ENCODE results near the gene SEC23B. TPM values are rescaled to one million over a fixed set of nuclear protein-coding genes. Genes with fewer than 3 reads are reported as not detected.

The SEC23B gene
- total and polyA plus RNA-seq, 10 of the 15 experiments (the other 5 are each of a cell fraction or from before 2014, with no cell fraction given) = 49.1 to 121 (median 75.6) TPM

DNA sequence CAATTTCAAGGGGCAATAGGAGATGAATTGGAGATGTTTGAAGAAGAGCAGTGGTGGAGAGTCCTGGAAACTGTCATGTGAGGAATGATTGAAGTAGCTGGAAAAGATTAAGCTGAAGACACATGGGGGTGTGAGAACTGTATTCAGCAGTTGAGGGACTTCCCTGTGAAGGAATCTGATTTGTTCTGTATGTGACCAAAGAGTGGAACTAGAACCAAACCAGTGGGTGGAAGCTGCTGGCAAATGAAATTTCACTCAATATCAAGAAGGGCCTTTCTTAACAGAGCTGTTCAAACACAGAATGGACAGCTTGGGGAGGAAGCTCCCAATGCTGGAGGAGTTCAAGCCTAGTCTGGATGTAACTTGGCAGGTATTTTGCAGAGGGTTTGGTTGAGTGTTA is 21.3 kb downstream of the SEC23B start:
- ChIA-PET CTCF (no interaction called here), SMC1A (ENCODE audit: uncharacterized antibody, unreplicated experiment) (interaction anchor here (0.8 kb wide), 1 partner anchor 21 kb away, joined by 3 read pairs; the partner anchor contains the start of gene SEC23B), POLR2A (no interaction called here), RAD21 (ENCODE audit: unreplicated experiment) (no interaction called here)
- ATAC-seq = no peak
- no peak overlapping the region for H3K4me3 ChIP-seq
- no peak overlapping the region for H2AFZ ChIP-seq (ENCODE audit: control insufficient read depth, low read depth, low read length)
- H3K9ac ChIP-seq (ENCODE audit: control insufficient read depth, insufficient read depth, low read length) = no peak overlapping the region
- BruUV-seq (replicated peaks) = no TSS peak
- no peaks in the 10 kb centered on the region for H3K4me1 ChIP-seq (ENCODE audit: control insufficient read depth, insufficient read depth, low read length)
- no peak overlapping the region for H3K4me2 ChIP-seq (ENCODE audit: control insufficient read depth, insufficient read depth)
- FAIRE-seq = no peak
- DNase-seq (ENCODE audit: low read depth, low spot score) = no peak
- H3K27me3 ChIP-seq (replicated peaks in 1 of 2; ENCODE audit: control insufficient read depth in 2 of 2, insufficient read depth in 2 of 2, low read length in 1 of 2) = no peaks in the 10 kb centered on the region
- in situ Hi-C loops (cut with MboI) (no loop called here), intact Hi-C loops (cut with micrococcal nuclease; ENCODE audit: unreplicated experiment) (no loop called here)
- peaks cover 25 to 44% of the 10 kb centered on the region in 2 experiments for H3K36me3 ChIP-seq (ENCODE audit: control insufficient read depth in 2 of 2, insufficient read depth in 2 of 2, low read length in 1 of 2)
- H3K27ac ChIP-seq (ENCODE audit: control insufficient read depth, insufficient read depth) = no peak overlapping the region
- H3K9me3 ChIP-seq (replicated peaks; ENCODE audit: control insufficient read depth, insufficient read depth, low read length) = no peaks in the 10 kb centered on the region
- TF ChIP-seq CREB1 (IDR thresholded peaks at IDR 0.05; ENCODE audit: low read depth) (no peak), HDGF (IDR thresholded peaks at IDR 0.05) (no peak), CHD1 (IDR thresholded peaks at IDR 0.05; ENCODE audit: low read depth, low read length) (no peak), ZNF207 (IDR thresholded peaks at IDR 0.05; ENCODE audit: borderline replicate concordance) (no peak), IKZF2 (IDR thresholded peaks at IDR 0.05) (no peak), NR2C1 (IDR thresholded peaks at IDR 0.05) (no peak)
- TF ChIP-seq, protein P1, sequence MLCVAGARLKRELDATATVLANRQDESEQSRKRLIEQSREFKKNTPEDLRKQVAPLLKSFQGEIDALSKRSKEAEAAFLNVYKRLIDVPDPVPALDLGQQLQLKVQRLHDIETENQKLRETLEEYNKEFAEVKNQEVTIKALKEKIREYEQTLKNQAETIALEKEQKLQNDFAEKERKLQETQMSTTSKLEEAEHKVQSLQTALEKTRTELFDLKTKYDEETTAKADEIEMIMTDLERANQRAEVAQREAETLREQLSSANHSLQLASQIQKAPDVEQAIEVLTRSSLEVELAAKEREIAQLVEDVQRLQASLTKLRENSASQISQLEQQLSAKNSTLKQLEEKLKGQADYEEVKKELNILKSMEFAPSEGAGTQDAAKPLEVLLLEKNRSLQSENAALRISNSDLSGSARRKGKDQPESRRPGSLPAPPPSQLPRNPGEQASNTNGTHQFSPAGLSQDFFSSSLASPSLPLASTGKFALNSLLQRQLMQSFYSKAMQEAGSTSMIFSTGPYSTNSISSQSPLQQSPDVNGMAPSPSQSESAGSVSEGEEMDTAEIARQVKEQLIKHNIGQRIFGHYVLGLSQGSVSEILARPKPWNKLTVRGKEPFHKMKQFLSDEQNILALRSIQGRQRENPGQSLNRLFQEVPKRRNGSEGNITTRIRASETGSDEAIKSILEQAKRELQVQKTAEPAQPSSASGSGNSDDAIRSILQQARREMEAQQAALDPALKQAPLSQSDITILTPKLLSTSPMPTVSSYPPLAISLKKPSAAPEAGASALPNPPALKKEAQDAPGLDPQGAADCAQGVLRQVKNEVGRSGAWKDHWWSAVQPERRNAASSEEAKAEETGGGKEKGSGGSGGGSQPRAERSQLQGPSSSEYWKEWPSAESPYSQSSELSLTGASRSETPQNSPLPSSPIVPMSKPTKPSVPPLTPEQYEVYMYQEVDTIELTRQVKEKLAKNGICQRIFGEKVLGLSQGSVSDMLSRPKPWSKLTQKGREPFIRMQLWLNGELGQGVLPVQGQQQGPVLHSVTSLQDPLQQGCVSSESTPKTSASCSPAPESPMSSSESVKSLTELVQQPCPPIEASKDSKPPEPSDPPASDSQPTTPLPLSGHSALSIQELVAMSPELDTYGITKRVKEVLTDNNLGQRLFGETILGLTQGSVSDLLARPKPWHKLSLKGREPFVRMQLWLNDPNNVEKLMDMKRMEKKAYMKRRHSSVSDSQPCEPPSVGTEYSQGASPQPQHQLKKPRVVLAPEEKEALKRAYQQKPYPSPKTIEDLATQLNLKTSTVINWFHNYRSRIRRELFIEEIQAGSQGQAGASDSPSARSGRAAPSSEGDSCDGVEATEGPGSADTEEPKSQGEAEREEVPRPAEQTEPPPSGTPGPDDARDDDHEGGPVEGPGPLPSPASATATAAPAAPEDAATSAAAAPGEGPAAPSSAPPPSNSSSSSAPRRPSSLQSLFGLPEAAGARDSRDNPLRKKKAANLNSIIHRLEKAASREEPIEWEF (IDR thresholded peaks at IDR 0.05; ENCODE audit: insufficient replicate concordance, low read depth, low read length) = no peak
- no peaks in the 10 kb centered on the region for H3K79me2 ChIP-seq (ENCODE audit: control insufficient read depth, insufficient read depth, low read length)
- H4K20me1 ChIP-seq (ENCODE audit: control insufficient read depth, insufficient read depth) = no peaks in the 10 kb centered on the region
